ENCODE data around the gene PRPS1.
"Not testable (repeated sequence)": the region's sequence is repeated elsewhere in the genome, so short reads cannot be mapped to it uniquely, and the experiment has no call there.

PRPS1 gene

DNA sequence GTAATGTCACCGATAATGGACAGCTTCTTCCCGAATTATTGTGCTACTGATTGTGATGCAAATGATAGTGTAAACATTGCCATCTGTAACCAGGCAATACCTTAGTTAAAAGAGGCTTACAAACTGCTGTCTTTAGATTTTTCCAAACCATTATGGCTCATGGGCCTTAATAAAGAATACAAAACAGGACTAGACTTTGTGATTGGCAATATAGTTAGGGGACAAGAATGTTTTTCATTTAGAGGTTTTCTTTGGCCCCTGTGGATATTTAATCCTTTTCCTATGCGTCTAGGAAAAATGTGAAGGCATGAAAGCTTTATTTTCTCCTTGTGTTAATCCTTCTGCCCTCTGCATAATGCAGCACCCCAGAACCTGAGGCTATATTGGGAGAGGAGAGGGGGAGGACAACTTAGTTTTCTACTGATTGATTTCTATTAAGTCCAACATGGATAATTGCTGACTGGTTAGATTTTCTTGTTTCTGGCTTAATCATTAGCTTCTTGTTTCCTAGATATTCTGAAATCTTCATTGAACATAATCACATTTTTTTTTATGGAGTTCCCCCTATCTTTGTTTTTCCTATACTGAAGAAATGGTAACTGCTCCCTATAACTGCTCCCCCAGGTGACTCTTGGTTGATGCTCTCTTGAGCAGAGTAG lies 1.9 kb downstream of the PRPS1 start:
- DNase-seq, result no peak

DNA sequence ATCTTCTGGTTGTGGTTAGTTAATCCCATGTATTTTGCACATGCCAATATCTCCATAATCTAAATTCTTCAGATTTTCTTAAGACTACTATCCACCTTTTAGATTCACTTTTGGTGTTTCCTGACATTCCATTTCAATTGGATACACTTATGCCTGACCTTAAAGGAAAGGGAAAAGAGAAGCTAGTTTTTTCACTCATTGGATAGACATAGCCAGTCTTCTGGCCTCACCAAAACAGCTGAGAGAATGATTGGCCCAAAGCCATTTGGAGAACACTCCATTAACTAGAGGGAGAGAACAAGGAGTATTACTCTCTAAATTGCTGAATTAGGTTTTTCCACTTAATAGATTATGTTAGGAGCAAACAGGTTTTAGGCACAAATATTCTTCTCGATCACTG lies 4.0 kb downstream of the PRPS1 start:
- DNase-seq, result no peak

GRCh38 chrX:107646735-107647134 lies 18.4 kb downstream of the PRPS1 start:
- DNase-seq, result no peak

- no peak for DNase-seq
Observed at GRCh38 chrX:107648332-107648731, 20.0 kb downstream of the PRPS1 start.

- DNase-seq, result peak in 2 of 56 donors; percentile 2 to 13
Observed at GRCh38 chrX:107654566-107654871, 26.2 kb downstream of the PRPS1 start.

GRCh38 chrX:107654872-107655761 lies 26.8 kb downstream of the PRPS1 start:
- DNase-seq, result peak in 24 of 56 donors; percentile 0 to 51 (median 3)

DNA sequence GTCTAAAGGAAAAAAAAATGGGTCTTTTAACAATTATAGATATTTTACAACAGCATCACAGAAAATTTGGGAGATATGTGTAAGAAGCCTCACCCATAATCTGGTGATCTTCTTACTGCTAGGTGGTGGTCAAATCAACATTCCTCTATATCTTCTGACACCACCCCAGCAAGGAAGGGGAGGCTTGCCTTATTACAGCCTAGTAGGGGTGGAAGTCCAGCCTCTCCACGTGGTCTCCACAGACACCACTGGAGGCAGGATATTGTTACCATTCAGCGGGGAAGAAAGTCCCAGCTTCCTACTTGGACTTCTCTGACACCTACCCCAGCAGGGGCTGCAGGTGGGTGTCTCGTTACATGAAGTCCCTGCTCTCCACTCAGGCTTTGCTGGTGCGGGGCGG lies 28.7 kb downstream of the PRPS1 start:
- DNase-seq, result no peak

GRCh38 chrX:107658660-107659059 lies 30.4 kb downstream of the PRPS1 start:
- DNase-seq, result no peak

DNA sequence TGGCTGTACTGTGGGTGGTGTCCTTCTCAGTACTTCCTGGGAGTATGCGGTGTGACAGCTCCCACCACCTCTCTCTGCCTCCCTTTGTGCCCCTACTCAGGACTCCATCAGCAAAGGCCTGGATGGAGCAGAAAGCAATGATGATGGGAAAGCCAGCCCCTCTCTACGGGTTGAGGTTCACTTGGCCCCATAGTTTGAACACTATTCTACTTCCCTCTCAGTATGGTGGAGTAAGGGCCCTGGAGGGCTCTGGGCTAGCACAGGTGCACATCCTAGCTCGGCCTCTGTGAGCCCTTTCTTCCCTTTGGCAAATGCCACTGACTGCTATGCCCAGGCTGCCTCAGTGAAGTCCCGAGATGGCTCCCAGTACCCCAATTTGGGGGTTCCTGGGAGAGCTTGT lies 31.0 kb downstream of the PRPS1 start:
- no peak for DNase-seq

- DNase-seq, result peak in 13 of 56 donors; percentile 0 to 39 (median 4)
Observed at GRCh38 chrX:107659768-107660167, 31.5 kb downstream of the PRPS1 start.

- no peak for DNase-seq
Observed at GRCh38 chrX:107662145-107662544, 33.8 kb downstream of the PRPS1 start.

DNA sequence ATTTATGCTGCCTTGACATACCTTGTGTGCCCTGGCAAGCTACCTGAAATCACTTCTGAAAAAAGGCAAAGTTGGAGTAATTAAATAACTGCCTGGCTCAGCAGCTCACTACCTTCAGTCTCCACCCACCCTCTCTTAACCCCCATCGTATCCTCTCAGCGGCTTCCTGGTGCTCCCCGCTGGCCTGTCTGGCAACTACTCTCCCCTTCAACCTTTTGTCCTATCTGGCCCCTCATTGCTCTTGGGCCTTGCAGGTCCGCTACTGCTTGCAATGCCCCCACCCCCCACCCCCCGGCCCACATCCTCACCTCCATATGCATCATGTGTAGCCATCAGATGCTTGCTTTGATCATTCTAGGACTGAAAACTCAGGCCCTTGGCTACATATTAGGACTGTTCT lies 34.5 kb downstream of the PRPS1 start:
- DNase-seq, result no peak

DNA sequence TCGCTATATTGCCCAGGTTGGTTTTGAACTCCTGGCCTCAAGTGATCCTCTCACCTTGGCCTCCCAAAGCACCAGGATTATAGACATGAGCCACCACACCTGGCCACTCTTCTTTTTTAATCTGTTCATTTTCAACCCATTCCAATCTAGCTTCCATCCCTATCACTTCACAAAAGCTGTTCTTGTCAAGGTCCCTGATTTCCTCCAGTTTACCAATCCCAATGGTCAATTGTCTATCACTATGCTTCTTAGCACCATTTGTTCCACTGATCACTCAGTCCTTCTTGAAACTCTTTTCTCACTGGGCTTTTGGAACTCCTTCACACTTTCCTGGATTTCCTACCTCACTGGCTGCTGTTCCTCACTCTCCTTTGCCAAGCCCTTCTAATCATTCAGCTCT lies 38.6 kb downstream of the PRPS1 start:
- no peak for DNase-seq

DNA sequence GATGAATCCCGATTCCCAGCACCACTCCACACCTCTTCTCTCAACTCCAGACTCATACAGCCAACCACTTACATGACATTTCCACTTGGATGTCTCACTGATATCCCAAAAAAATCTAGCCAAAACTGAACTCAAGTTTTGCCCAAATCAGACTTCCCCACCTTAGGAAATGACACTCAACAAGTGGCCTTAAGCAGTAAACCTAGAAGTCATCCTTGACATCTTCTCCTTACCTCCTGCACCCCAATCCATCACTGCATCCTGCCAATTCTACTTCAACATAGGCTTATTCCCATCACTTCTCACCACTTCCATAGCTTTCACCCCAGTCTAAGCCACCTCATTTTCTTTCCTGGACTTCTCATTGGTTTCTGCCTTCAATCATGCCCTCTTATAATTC lies 39.1 kb downstream of the PRPS1 start:
- no peak for DNase-seq

- DNase-seq, result not testable (repeated sequence)
Observed at GRCh38 chrX:107668710-107669109, 40.4 kb downstream of the PRPS1 start.

DNA sequence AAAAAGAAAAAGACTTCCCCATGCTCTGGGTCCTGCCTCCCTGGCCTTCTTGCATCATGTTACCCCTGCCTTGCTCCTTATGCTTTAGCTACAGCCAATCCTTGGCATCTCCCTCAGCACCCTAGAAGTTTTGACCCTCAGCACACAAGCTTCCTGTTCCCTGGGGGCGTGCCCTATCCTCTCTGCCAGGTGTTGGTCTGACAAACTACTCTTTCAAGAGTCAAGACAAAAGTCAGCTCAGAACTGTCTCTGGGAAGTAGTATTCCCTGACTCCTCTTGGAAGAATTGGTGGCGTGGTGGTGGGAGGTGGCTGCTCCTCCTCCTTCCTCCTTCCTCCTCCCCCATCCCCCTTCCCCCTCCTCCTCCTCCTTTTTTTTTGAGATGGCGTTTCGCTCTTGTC lies 41.0 kb downstream of the PRPS1 start:
- no peak for DNase-seq

- DNase-seq, result no peak
Observed at GRCh38 chrX:107669885-107670628, 41.7 kb downstream of the PRPS1 start.

DNA sequence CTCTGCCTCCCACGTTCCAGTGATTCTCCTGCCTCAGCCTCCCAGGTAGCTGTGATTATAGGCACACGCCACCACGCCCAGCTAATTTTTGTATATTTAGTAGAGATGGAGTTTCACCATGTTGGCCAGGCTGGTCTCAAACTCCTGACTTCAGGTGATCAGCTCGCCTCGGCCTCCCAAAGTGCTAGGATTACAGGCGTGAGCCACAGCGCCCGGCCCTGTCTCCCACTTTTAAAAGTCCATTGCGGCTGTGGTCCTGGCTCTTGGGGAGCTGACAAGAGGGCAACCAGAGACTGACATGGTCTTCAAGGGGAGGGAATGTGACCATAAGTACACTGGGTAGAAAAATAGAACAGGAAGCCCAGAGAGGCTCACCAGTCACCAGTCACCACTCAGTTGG lies 42.9 kb downstream of the PRPS1 start:
- DNase-seq, result not testable (repeated sequence)

- peak in 28 of 56 donors; percentile 1 to 39 (median 14) for DNase-seq
Observed at GRCh38 chrX:107672955-107673378, 44.7 kb downstream of the PRPS1 start.

- no peak for DNase-seq
Observed at GRCh38 chrX:107673431-107673830, 45.1 kb downstream of the PRPS1 start.

DNA sequence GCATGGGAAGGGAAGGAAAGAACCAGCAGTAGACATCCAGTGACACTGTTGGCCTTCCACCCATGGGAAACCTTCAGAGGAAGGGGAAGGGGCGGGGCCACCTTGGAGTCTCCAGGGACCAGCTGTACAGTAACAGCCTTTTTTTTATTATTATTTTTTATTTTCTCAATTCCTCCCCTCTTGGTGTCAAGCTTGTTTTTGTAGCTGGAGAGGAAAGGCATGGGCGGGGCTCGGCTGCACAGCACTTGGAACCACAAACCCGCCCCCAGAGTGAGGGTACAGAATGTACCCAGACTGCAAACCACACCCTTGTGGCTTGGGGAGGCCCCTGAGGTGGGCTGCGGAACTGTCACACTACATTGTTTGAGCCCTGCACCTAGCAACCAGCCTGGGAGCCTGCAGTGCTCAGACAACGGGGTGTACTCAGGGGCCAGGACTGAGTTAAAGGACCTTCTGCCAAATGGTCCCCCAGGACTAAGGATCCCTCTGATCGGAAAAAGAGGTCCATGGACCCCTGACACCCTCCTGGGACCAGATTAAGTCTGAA lies 45.7 kb downstream of the PRPS1 start:
- DNase-seq, result peak in 7 of 56 donors; percentile 1 to 28 (median 7)
